Epithelial cell of proximal tubule (primary cell): ENCODE data around the gene RFX8. TPM values are rescaled to one million over a fixed set of nuclear protein-coding genes. Genes with fewer than 3 reads are reported as not detected.
A peak's percentile ranks its signal among the peaks of the same experiment; 100 is the strongest.
"Not testable (repeated sequence)": the region's sequence is repeated elsewhere in the genome, so short reads cannot be mapped to it uniquely, and the experiment has no call there.

Experiments
- DNase-seq: peaks from one replicate; pipeline ENCODE4 v3.0.0-alpha.2; 2011; ENCODE audit warnings: low read depth
- H3K4me3 ChIP-seq: 2 replicates; pipeline ENCODE4 v1.5.1; 2011; ENCODE audit warnings: low read depth, mild to moderate bottlenecking, low read length
- total RNA-seq: library from RNA; depleted of rRNA; stranded (reverse); fragments of >200 nt; gene quantifications from 2 replicates; pipeline ENCODE4 v1.2.3, GENCODE V29; 2015
- TF ChIP-seq, protein P1 (sequence below): conservative IDR thresholded peaks from 2 replicates; pipeline ENCODE4 v1.5.1; 2012; ENCODE audit warnings: low read depth, mild to moderate bottlenecking, low read length

Gene RFX8
- total RNA-seq, 1 donor from 2014 or later = not detected

DNA sequence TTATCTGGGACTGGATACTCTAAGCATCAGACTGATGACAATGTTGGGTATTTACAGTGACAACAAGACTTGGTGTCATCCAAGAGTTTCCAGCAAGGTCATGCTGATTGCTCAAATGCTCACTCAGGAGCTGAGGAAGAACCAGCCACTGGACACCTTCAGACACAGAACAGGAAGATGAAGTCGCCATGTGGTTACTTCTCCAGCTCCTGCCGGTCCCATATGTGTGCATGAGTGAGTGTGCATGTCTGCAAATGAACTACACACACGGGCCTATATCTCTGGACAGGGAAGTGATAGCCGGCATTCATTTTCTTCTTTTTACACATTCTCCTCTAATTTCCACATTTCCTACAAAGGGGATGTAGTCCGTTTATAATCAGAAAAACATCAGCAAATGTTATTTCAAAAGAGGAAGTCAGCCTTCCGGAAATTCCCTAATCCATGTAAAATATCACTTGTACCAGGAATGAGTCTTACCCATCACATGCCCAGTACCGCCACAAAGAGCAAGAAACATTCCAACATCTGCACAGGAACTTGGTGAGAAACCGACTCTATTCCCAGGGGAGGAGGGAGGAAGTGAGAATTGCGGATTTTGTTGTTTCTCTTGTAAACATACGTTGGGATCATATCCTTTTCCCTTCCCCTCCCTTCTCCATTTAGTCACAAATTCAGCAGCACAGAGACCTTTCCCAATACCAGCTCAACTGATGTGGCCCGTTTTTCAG, 10.8 kb downstream of the RFX8 start:
- H3K4me3 ChIP-seq = no peak overlapping the region
- DNase-seq = no peak
- TF ChIP-seq, protein P1, sequence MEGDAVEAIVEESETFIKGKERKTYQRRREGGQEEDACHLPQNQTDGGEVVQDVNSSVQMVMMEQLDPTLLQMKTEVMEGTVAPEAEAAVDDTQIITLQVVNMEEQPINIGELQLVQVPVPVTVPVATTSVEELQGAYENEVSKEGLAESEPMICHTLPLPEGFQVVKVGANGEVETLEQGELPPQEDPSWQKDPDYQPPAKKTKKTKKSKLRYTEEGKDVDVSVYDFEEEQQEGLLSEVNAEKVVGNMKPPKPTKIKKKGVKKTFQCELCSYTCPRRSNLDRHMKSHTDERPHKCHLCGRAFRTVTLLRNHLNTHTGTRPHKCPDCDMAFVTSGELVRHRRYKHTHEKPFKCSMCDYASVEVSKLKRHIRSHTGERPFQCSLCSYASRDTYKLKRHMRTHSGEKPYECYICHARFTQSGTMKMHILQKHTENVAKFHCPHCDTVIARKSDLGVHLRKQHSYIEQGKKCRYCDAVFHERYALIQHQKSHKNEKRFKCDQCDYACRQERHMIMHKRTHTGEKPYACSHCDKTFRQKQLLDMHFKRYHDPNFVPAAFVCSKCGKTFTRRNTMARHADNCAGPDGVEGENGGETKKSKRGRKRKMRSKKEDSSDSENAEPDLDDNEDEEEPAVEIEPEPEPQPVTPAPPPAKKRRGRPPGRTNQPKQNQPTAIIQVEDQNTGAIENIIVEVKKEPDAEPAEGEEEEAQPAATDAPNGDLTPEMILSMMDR = no peak

DNA sequence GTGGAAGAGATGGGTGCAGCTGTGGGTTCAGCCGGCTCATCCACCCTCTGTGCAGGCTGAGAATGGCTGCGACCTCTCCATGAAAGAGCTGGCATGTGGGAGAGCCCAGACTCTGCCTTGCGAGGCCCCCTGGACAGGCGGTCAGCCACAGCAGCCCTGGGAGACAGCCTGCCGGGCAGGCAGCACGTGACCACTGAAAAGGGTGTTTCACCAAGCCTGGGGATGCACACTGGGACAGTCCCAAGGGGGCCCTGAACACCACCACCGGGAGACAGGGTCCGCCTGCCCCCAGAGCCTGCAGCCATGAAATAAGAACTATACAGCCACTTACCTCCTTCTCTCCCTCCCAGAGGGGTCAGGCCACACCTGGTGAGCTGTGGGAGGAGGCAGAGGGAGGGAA, 11.5 kb downstream of the RFX8 start:
- TF ChIP-seq, protein P1 = no peak
- H3K4me3 ChIP-seq = no peak overlapping the region
- no peak for DNase-seq

DNA sequence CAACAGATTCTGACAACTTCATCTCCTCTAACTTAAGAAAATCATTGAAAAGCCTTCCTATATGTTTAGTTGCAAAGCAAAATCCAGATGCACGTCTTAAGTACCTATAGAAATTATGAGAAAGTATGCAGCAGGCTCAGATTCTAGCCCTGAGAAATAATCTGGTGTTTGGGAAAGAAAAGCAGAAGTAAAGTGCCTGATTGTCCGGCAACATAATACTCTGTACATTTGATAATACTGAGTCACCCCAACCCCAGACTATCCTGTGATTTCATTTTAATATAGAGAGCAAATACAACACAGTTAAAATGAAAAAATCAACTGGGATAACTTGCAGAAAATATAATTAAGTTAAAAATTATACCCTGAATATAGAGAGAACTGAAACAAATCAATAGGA, 13.5 kb downstream of the RFX8 start:
- DNase-seq = no peak
- no peak overlapping the region for H3K4me3 ChIP-seq
- TF ChIP-seq, protein P1 = no peak

DNA sequence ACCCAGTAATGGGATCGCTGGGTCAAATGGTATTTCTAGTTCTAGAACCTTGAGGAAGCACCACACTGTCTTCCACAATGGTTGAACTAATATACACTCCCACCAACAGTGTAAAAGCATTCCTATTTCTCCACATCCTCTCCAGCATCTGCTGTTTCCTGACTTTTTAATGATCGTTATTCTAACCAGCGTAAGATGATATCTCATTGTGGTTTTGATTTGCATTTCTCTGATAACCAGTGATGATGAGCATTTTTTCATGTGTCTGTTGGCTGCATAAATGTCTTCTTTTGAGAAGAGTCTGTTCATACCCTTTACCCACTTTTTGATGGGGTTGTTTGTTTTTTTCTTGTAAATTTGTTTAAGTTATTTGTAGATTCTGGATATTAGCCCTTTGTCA, 20.5 kb downstream of the RFX8 start:
- not testable (repeated sequence) for H3K4me3 ChIP-seq, DNase-seq

DNA sequence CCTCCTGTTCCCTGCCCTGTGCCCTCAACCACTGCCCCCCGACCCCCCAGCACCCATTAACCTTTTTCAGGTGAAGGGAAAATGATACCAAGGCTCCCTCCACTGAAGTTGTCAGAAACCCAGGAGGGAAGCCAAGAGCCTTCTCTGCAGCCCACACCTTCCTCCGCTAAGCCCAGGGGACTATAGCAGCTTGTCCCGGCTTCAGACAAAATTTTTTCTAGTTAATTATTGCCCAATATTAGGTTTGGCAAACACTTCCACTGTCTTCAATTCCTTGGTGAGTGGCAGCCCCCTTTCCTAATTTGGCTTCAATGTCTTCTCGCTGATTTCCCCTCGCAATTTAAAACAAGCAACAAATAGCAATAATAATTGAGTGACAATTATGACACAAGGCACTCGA, 23.9 kb downstream of the RFX8 start:
- H3K4me3 ChIP-seq = no peak overlapping the region
- TF ChIP-seq, protein P1 = no peak
- DNase-seq = no peak

DNA sequence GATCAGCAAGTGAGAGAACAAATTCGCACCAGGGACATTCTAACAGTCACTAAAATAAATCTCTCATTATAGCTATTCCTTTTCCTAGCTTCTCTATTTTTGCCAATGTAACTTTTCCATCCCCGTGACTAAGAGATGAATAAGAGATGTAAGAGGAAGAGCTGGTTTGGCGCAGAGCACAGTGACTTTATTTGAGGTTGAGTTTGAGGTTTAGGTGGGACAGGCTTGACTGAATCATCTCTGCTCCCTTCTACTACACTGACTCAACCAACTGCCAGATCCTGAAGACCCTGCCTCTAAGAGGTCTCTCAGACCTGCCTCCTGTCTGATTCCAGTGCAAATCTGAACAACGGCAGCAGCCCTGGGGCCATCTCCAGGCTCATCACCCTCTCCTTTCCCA, 28.0 kb downstream of the RFX8 start:
- DNase-seq = no peak
- TF ChIP-seq, protein P1 = no peak
- no peak overlapping the region for H3K4me3 ChIP-seq

DNA sequence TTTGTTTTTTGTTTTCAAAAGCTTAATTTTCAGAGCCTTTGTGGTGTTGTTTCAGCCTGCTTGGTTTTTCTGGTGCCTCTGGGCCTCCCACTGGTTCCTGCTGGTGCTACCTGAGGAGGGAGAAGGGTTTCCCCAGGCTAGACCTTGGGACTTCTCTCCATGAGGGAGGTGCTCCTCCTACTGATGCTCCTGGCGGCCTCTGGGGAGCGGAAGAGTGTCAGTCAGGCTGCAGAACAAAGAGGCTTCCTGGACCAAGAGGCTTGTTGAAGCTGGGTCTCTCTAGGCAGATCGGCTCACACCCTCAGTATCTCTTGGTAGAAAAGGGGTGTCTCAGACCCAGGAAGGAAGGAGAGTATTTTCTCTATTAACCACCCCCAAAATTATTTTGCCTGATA, 32.2 kb downstream of the RFX8 start:
- DNase-seq = no peak
- TF ChIP-seq, protein P1 = peak; percentile 11
- no peak overlapping the region for H3K4me3 ChIP-seq
